ENCODE results near the gene ARMC7.
"Not testable (repeated sequence)": the region's sequence is repeated elsewhere in the genome, so short reads cannot be mapped to it uniquely, and the experiment has no call there.

ARMC7 gene

GRCh38 chr17:75109407-75110233, at the start of gene ARMC7:
ARMC7 (plus strand) TSS chr17:75109969; CDS start chr17:75110289, 320 bp downstream.
- peak; percentile 78 for DNase-seq

DNA sequence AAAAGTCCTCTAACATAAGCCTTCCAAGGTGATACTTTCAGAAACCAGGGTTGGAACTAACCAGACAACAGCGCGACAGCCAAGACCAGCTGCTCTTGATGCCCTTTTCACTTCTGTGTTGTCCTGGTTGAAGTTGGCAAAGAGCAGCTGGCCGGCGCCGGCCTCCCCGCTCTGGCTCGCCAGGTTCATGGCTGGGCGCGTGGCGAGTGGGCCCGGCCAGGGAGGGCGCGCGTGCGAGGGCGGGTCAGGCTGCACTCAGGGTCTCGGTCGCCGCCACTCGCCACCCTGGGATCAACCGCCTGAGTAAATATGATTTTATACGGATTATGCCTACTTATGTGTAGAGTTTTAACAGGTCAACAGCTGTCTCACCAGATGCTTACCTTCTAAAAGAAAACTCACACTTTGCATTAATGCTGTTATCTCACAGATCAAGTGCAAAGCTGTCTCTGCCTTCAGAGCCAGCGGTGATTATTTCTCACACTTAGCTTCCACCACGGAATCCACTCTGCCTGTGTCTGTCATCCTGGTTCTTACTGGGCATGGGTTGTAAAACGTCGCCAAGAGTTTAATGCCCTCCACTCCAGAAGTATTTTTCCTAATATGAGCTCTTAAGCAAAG, 49.2 kb upstream of the ARMC7 start:
- no peak for DNase-seq

- no peak for DNase-seq
Observed at GRCh38 chr17:75061055-75061438, 48.7 kb upstream of the ARMC7 start.

DNA sequence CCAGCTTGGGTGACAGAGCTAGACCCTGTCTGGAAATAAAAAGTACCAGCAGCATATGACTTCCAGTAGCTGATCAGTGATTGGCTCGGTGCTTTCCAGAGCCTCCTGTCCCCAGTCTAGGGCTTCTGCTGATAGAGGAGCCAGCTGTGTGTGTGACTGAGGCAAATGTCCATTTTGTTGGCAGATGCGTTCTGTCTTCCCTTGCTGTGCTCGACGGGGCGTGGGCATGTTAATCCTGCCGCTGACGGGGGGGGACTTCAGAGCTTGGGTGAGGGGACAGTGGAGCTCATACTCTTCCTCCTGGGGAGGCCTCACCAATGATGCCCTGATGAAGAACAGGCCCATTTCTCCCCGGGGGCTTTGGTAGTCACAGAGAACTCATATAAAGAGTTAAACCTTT, 48.2 kb upstream of the ARMC7 start:
- DNase-seq, result no peak

DNA sequence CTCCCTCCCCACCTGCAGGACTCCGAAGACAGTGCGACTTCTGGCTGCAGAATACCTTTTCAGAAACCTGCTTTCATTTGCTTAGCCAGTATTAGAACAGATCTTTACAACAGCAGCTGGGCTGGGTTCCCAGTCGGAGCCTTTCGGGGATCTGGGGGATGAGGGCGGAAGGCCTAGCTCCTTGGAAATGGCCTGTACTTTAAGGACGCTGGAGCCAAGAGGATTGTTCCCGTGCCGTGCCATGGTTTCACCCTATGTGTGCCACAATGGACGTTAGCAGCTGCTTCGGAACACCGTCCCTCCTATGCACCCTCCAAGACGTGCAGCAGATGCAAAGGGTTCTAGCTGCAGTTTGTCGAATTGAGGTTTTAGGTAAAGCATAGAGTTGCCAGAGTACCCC, 46.6 kb upstream of the ARMC7 start:
- DNase-seq, result no peak

DNA sequence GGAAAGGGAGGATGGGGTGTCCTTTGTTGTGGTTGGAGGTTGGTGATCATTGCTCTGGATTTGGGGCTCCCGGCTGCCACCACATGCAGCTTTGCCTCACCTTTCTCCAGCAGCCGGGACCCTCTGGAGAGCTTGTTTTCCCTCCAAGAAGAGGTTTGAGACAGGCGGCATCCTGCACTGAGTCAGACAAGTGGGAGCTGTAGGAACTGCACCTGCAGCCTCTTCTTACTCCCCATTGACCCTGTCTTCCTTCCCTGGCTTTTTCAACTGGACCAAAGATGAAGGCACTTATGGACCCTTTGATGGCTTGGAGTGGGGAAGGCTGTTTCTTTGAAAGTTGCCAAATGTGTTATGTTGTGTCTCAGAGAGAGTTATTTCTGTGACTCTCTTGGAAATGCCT, 46.1 kb upstream of the ARMC7 start:
- no peak for DNase-seq

DNA sequence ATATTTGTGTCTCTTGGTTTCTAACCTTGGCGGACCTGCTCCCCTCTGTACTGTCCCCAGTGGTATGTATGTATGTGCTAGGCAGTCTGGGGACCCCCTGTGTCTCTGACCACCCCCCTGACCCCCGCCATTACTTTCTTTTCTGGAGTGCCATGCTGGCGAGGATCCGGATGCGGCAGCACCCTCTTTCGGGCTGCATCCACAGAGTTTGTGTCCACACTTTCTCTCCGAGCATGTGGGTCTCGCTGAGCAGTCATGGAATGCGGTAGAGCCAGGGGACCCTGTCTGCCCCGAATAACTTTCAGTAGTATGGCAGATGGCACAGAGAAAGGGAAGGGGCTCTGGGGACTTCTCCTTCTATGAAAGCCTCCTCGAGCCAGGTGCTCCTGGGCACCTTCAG, 45.7 kb upstream of the ARMC7 start:
- DNase-seq, result no peak

- DNase-seq, result no peak
Observed at GRCh38 chr17:75064460-75064859, 45.3 kb upstream of the ARMC7 start.

- no peak for DNase-seq
Observed at GRCh38 chr17:75064867-75065561, 44.8 kb upstream of the ARMC7 start.

DNA sequence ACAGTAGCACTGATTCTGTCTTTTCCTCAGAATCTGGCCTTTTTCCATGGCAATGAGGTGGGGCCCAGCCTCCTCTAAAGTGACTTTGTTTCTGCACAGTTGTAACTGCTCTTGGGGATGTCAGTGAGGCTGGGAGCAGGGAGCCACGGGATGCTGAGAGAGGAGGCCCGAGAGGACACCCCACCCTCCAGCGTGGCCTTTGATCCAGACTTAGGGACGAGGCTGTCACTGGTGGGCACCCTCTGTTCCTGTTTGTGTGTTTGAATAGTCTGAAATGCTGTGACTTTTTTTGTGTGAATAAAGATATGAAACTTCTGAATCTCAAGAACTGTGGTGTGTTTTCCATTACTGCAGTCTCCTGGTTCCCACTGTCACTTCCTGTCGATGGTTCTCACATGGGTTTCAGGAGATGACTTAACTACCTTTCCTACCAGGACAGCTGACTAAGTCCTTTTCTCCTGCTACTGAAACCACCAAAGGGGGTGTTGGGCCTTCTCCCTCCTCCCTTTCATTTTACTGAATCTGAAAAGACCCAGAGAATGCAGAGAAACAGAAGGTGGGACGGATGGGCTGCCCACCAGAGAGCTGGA, 44.1 kb upstream of the ARMC7 start:
- DNase-seq, result no peak

DNA sequence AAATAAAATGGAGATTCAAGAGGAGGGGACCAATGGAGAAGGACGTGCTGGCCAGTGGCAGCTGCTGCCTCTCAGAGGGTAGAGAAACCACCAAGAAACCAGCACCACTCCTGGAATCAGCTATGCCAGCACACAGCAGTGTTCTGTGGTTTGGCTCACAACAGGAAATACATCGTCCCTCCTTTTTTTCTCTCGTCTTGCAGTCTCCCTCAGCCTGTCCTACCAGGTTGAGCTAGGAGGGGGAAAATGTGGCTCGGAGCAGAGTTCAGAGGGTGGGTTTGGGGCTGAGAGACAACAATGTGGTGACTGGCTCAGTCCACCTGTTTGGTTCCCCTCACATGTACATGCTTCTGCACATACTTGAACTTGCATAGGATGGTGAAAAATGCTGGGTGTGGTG, 41.9 kb upstream of the ARMC7 start:
- DNase-seq, result no peak

GRCh38 chr17:75068750-75069149, 41.0 kb upstream of the ARMC7 start:
- no peak for DNase-seq

DNA sequence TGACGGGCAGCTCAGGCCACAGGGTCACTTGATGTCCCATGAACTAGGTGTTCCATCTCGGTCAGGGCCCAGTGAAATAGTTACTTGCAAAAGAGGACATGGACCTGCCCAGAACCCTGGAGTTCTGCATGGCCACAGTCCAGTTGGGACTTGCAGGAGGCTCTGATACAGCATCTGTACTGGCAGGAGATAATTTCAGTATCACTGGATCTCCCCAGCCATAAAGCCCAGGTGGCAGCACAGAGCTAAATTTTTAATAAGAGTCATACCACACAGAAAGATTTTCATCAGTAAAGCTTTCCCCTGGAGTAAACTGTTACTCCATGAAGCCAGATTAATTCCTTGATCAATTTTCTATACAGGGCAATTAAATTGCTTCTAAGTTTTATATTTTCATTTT, 40.0 kb upstream of the ARMC7 start:
- no peak for DNase-seq

GRCh38 chr17:75071478-75072271, 38.1 kb upstream of the ARMC7 start:
- not testable (repeated sequence) for DNase-seq

DNA sequence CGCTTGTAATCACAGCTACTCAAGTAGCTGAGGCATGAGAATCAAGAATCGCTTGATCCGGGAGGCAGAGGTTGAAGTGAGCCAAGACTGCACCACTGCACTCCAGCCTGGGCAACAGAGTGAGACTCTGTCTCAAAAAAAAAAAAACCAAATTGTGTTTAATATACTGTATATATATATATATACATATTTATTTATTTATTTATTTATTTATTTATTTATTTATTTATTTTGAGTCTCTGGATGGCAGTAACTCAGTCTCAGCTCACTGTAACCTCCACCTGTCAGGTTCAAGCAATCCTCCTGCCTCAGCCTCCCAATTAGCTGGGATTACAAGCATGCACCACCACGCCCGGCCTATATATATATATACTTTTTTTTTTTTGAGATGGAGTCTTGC, 36.9 kb upstream of the ARMC7 start:
- DNase-seq, result not testable (repeated sequence)

DNA sequence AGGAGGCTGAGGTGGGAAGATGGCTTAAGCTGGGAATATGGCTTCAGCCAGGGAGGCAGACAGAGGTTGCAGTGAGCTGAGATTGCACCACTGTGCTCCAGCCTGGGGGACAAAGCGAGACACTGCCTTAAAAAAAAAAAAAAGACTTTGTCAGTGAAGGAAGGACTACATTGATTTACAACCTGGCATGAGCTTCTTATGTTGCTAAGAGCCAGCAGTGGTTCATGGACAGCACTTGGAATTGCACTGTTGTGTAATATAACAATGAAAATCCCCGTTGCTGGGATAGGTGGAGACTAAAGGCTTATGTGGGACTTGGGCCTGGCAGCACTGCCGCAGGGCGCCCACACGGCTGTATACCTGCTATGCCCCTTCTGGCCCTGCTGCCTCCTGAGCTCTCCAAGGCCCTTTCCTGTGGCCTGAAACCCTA, 36.1 kb upstream of the ARMC7 start:
- no peak for DNase-seq

- no peak for DNase-seq
Observed at GRCh38 chr17:75074532-75074931, 35.2 kb upstream of the ARMC7 start.

- DNase-seq, result no peak
Observed at GRCh38 chr17:75075597-75076336, 34.0 kb upstream of the ARMC7 start.

GRCh38 chr17:75077072-75077495, 32.7 kb upstream of the ARMC7 start:
- no peak for DNase-seq

DNA sequence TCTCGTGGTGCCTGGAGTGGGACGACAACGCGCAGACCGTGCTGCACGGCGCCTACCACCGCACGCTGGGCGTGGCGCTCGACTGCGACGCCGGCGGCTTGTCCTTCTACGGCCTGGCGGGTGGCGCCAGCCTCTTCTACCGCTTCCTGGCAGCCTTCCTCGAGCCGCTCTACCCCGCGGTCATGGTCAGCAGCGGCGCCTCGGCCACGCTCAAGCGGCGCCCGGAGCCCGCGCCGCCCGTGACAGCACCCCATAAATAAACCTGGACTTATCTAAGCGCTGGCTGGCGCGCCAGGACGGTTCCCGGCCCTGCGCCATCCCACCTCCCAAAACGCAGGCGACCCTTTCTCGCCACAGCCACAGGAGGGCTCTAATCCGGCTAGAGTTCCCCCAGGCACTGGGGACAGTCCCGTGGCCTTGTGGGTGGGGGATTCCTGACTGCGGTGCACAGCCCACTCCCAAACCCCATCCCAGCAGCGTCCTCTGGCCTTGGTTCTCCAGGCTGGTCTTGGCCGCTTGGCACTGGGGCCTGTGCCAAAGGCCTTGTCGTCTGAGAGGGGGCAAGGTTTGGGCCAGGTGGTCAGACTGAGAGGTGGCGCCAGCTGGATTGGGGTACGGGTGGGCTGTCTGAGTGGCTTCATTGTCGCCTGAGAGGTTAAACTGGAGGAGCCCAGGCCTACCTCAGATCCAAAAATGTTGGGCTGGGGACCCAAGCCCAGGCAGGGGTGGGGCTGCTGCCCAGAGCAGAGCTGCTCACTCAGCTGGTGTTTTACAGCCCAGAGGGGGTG, 32.1 kb upstream of the ARMC7 start:
- DNase-seq, result no peak
